Omental fat pad (tissue), 4 donors: Measurements from ENCODE around the gene CHRFAM7A. TPM values are rescaled to one million over a fixed set of nuclear protein-coding genes. Genes with fewer than 3 reads are reported as not detected.
"Not testable (repeated sequence)": the region's sequence is repeated elsewhere in the genome, so short reads cannot be mapped to it uniquely, and the experiment has no call there.

ENCODE experiments used
- ATAC-seq: fragments of 150-250 bp; one replicate; pipeline ENCODE4 v1.9.1; 2016; ENCODE audit warnings: mild to moderate bottlenecking, moderate library complexity; ENCODE audit not compliant: low FRiP score
- DNase-seq: peaks from one replicate; pipeline ENCODE4 v3.0.0-alpha.2; 2019; ENCODE audit warnings: low spot score
- total RNA-seq, 4 donors: library from RNA; depleted of rRNA; stranded (reverse); fragments of >200 nt; gene quantifications; one replicate each; pipeline ENCODE4 v1.1.0, GENCODE V29; 2016

The CHRFAM7A gene
- 1 to 10 TPM; 1.3 to 3.4 (median 3.0) TPM for total RNA-seq

- ATAC-seq = peak; percentile 62
- DNase-seq = not testable (repeated sequence)
Measured at GRCh38 chr15:30392766-30393663, at the start of gene CHRFAM7A. TSS of gene CHRFAM7A (minus strand) at chr15:30393540. CDS start at chr15:30383351, 10,189 bp downstream.

GRCh38 chr15:30438348-30438747, 45.0 kb upstream of the CHRFAM7A start:
- DNase-seq, ATAC-seq: not testable (repeated sequence)

- DNase-seq, ATAC-seq: not testable (repeated sequence)
Measured at GRCh38 chr15:30435878-30436277, 42.5 kb upstream of the CHRFAM7A start.

GRCh38 chr15:30420723-30421122, 27.4 kb upstream of the CHRFAM7A start:
- DNase-seq, ATAC-seq: not testable (repeated sequence)

- not testable (repeated sequence) for DNase-seq, ATAC-seq
Measured at GRCh38 chr15:30414160-30414559, 20.8 kb upstream of the CHRFAM7A start, which contains the start of gene GOLGA8R. TSS of gene GOLGA8R (minus strand) at chr15:30414260. CDS start at chr15:30414162, 98 bp downstream.

GRCh38 chr15:30407636-30408035, 14.3 kb upstream of the CHRFAM7A start:
- ATAC-seq, DNase-seq: not testable (repeated sequence)

GRCh38 chr15:30398988-30399387, 5.6 kb upstream of the CHRFAM7A start:
- not testable (repeated sequence) for ATAC-seq
- DNase-seq = peak; percentile 51

GRCh38 chr15:30393664-30393991, 288 bp upstream of the CHRFAM7A start:
- DNase-seq, ATAC-seq: not testable (repeated sequence)

- DNase-seq, ATAC-seq: not testable (repeated sequence)
Measured at GRCh38 chr15:30386318-30386887, 6.9 kb downstream of the CHRFAM7A start.

- ATAC-seq, DNase-seq: not testable (repeated sequence)
Measured at GRCh38 chr15:30377082-30377413, 16.3 kb downstream of the CHRFAM7A start.

GRCh38 chr15:30376375-30377081, 16.8 kb downstream of the CHRFAM7A start:
- not testable (repeated sequence) for ATAC-seq

GRCh38 chr15:30375872-30376271, 17.5 kb downstream of the CHRFAM7A start:
- ATAC-seq, DNase-seq: not testable (repeated sequence)

More at GRCh38 chr15:30376375-30377081, 16.8 kb downstream of the CHRFAM7A start:
- not testable (repeated sequence) for DNase-seq

GRCh38 chr15:30374862-30375261, 18.5 kb downstream of the CHRFAM7A start:
- not testable (repeated sequence) for ATAC-seq, DNase-seq

GRCh38 chr15:30368271-30368670, 25.1 kb downstream of the CHRFAM7A start:
- ATAC-seq, DNase-seq: not testable (repeated sequence)

- not testable (repeated sequence) for DNase-seq
- peak; percentile 35 for ATAC-seq
Measured at GRCh38 chr15:30367246-30367645, 26.1 kb downstream of the CHRFAM7A start.

GRCh38 chr15:30361404-30361803, 31.9 kb downstream of the CHRFAM7A start:
- not testable (repeated sequence) for DNase-seq, ATAC-seq

GRCh38 chr15:30360990-30361389, 32.4 kb downstream of the CHRFAM7A start:
- not testable (repeated sequence) for DNase-seq, ATAC-seq

- not testable (repeated sequence) for DNase-seq, ATAC-seq
Measured at GRCh38 chr15:30355043-30355442, 38.3 kb downstream of the CHRFAM7A start.

GRCh38 chr15:30349803-30350202, 43.5 kb downstream of the CHRFAM7A start:
- DNase-seq = not testable (repeated sequence)

GRCh38 chr15:30336584-30336983, 56.8 kb downstream of the CHRFAM7A start:
- not testable (repeated sequence) for DNase-seq, ATAC-seq

More at GRCh38 chr15:30349803-30350202, 43.5 kb downstream of the CHRFAM7A start:
- not testable (repeated sequence) for ATAC-seq
